ENCODE measurements around the gene ZNF837.

DNA sequence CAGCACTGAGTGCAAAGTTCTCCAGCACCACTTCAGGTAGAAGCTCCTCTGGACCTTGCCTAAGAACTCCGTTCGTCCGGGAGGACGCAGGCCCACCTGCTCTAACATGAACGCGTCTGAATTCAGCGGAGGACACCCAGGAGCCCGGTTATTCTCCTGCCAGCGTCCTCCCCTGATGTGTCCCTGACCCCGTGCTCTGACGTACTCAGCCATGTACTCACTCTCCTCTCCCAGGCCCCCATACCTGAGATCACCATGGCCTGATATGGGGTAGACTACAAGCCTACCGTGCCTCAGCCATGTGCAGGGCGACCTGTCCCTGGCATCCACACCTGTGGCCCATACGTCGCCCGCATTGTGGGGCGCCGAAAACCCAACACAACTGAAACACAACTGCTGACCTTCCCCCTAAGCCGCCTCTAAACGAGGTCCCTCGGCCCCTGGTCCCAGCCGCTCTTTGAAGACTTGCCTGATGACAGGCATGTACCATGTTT lies 26.9 kb upstream of the ZNF837 start:
- TF ChIP-seq, protein P1, sequence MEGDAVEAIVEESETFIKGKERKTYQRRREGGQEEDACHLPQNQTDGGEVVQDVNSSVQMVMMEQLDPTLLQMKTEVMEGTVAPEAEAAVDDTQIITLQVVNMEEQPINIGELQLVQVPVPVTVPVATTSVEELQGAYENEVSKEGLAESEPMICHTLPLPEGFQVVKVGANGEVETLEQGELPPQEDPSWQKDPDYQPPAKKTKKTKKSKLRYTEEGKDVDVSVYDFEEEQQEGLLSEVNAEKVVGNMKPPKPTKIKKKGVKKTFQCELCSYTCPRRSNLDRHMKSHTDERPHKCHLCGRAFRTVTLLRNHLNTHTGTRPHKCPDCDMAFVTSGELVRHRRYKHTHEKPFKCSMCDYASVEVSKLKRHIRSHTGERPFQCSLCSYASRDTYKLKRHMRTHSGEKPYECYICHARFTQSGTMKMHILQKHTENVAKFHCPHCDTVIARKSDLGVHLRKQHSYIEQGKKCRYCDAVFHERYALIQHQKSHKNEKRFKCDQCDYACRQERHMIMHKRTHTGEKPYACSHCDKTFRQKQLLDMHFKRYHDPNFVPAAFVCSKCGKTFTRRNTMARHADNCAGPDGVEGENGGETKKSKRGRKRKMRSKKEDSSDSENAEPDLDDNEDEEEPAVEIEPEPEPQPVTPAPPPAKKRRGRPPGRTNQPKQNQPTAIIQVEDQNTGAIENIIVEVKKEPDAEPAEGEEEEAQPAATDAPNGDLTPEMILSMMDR (IDR thresholded peaks at IDR 0.05; ENCODE audit: low read length): no peak
- no peak for TF ChIP-seq EZH2 (IDR thresholded peaks at IDR 0.05; ENCODE audit: borderline replicate concordance, low read length)
